ENCODE data around the gene RYR1. TPM values are rescaled to one million over a fixed set of nuclear protein-coding genes. Genes with fewer than 3 reads are reported as not detected.

The RYR1 gene
- total and polyA plus RNA-seq, 2 donors (not counting 1 experiment from before 2014, with no cell fraction given), result 0.43 to 3.8 TPM

DNA sequence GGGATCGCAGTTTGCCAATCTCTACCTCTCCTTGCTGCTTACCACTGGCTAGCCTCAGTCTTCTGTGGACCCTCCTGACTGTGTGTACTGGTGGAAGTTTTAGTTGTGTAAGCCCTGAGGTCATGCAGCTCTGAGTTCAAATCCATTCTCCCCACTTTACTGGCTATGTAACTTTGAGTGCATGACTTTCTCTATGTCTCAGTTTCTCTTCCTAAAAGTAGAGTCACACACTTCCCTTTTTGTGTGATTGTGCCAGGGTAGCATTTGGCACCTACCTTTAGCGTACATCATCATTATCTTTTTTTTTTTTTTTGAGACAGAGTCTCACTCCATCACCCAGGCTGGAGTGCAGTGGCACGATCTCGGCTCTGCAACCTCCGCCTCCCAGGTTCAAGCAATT lies 113.9 kb downstream of the RYR1 start:
- POLR2A ChIA-PET, result interaction anchor here (0.7 kb wide), 1 partner anchor 16 kb away, joined by 4 read pairs; no protein-coding TSS in a partner anchor
- ATAC-seq (ENCODE audit: low read depth), result peak; percentile 57

DNA sequence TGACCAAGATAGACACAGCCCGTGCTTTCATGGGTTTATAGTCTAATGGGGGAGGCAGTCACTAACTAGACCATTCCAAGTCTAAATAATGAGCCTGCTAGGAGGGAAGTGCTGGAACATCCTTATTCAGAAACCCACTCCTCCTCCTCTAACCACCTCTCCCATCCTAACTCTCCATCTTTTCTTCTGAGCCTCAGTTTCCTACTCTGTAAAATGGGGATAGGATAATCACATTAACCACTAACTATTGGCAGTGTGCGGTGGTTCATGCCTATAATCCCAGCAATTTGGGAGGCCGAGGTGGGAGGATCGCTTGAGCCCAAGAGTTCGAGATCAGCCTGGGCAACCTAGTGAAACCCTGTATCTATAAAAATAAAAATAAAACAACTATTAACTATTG lies 115.6 kb downstream of the RYR1 start:
- H4K20me1 ChIP-seq (ENCODE audit: control insufficient read depth, insufficient read depth, low read length, poor library complexity, severe bottlenecking), result no peaks in the 10 kb centered on the region
- H3K9ac ChIP-seq (ENCODE audit: low read length), result no peak overlapping the region
- H3K4me3 ChIP-seq (ENCODE audit: control extremely low read depth in 1 of 5, extremely low read depth in 1 of 5, insufficient read depth in 1 of 5, low read depth in 2 of 5, low read length in 4 of 5), result no peak overlapping the region
- no peaks in the 10 kb centered on the region for H3K27me3 Mint-ChIP-seq
- peaks cover 25% of the 10 kb centered on the region for H3K4me1 Mint-ChIP-seq
- no peak overlapping the region for H3K27ac ChIP-seq (ENCODE audit: low read length in 2 of 2)
- no peak overlapping the region for H3K4me2 ChIP-seq (replicated peaks; ENCODE audit: low read depth, low read length, poor library complexity, severe bottlenecking)
- H3K4me3 Mint-ChIP-seq, result no peak overlapping the region
- no peak overlapping the region for H3K27ac Mint-ChIP-seq
- no peaks in the 10 kb centered on the region for H3K9me3 ChIP-seq (ENCODE audit: control extremely low read depth in 1 of 3, control insufficient read depth in 2 of 3, insufficient read depth in 1 of 3, low read length in 2 of 3)
- no peak for ATAC-seq (ENCODE audit: low read depth)
- intact Hi-C loops (cut with micrococcal nuclease), result no loop called here
- no CpG with 5 or more reads among the region's 5 CpGs for whole genome bisulfite sequencing (ENCODE audit: insufficient coverage)
- ChIA-PET CTCF (interaction anchor here (0.6 kb wide), 1 partner anchor 72 kb away, joined by 5 read pairs; no protein-coding TSS in a partner anchor), POLR2A (interaction anchor here (0.7 kb wide), 1 partner anchor 1704 kb away, joined by 5 read pairs; no protein-coding TSS in a partner anchor)
- no peaks in the 10 kb centered on the region for H3K79me2 ChIP-seq (ENCODE audit: control insufficient read depth, insufficient read depth, low read length)
- peaks cover 14 to 30% of the 10 kb centered on the region in 2 donors for H3K4me1 ChIP-seq (ENCODE audit: control insufficient read depth in 2 of 2, insufficient read depth in 2 of 2, low read length in 2 of 2)
- no peak overlapping the region for H2AFZ ChIP-seq (ENCODE audit: insufficient read depth, low read depth, low read length, poor library complexity, severe bottlenecking)
- H3K36me3 ChIP-seq (replicated peaks in 1 of 2; ENCODE audit: control extremely low read depth in 1 of 2, control insufficient read depth in 1 of 2, extremely low read depth in 1 of 2, insufficient read depth in 2 of 2, low read length in 1 of 2), result no peaks in the 10 kb centered on the region
- no peaks in the 10 kb centered on the region for H3K27me3 ChIP-seq (replicated peaks in 1 of 4; ENCODE audit: control extremely low read depth in 1 of 4, control insufficient read depth in 3 of 4, insufficient read depth in 4 of 4, low read length in 3 of 4)
- H3K9me3 Mint-ChIP-seq (ENCODE audit: insufficient read depth), result no peaks in the 10 kb centered on the region
- DNase-seq, result no peak
- no peak for TF ChIP-seq EZH2 (IDR thresholded peaks at IDR 0.05; ENCODE audit: borderline replicate concordance, insufficient read depth, low read depth, low read length, poor library complexity, severe bottlenecking)
- TF ChIP-seq, protein P1, sequence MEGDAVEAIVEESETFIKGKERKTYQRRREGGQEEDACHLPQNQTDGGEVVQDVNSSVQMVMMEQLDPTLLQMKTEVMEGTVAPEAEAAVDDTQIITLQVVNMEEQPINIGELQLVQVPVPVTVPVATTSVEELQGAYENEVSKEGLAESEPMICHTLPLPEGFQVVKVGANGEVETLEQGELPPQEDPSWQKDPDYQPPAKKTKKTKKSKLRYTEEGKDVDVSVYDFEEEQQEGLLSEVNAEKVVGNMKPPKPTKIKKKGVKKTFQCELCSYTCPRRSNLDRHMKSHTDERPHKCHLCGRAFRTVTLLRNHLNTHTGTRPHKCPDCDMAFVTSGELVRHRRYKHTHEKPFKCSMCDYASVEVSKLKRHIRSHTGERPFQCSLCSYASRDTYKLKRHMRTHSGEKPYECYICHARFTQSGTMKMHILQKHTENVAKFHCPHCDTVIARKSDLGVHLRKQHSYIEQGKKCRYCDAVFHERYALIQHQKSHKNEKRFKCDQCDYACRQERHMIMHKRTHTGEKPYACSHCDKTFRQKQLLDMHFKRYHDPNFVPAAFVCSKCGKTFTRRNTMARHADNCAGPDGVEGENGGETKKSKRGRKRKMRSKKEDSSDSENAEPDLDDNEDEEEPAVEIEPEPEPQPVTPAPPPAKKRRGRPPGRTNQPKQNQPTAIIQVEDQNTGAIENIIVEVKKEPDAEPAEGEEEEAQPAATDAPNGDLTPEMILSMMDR (IDR thresholded peaks at IDR 0.05), result no peak

More for the DNA sequence above, 113.9 kb downstream of the RYR1 start:
- no peak for TF ChIP-seq EZH2 (IDR thresholded peaks at IDR 0.05; ENCODE audit: borderline replicate concordance, insufficient read depth, low read depth, low read length, poor library complexity, severe bottlenecking)
- TF ChIP-seq, protein P1 (IDR thresholded peaks at IDR 0.05), result no peak
- Histone ChIP-seq H3K9ac (ENCODE audit: low read length) (no peak overlapping the region), H3K79me2 (ENCODE audit: control insufficient read depth, insufficient read depth, low read length) (no peaks in the 10 kb centered on the region), H3K4me2 (replicated peaks; ENCODE audit: low read depth, low read length, poor library complexity, severe bottlenecking) (peak overlapping the region; percentile 20), H3K36me3 (replicated peaks in 1 of 2; ENCODE audit: control extremely low read depth in 1 of 2, control insufficient read depth in 1 of 2, extremely low read depth in 1 of 2, insufficient read depth in 2 of 2, low read length in 1 of 2) (no peaks in the 10 kb centered on the region), H3K27me3 (replicated peaks in 1 of 4; ENCODE audit: control extremely low read depth in 1 of 4, control insufficient read depth in 3 of 4, insufficient read depth in 4 of 4, low read length in 3 of 4) (peaks cover 0 to 4% (median 0%) of the 10 kb centered on the region in 4 experiments), H3K9me3 (ENCODE audit: control extremely low read depth in 1 of 3, control insufficient read depth in 2 of 3, insufficient read depth in 1 of 3, low read length in 2 of 3) (no peaks in the 10 kb centered on the region), H3K27ac (ENCODE audit: low read length in 2 of 2) (peak overlapping the region; percentile 8 to 20), H3K4me3 (ENCODE audit: control extremely low read depth in 1 of 5, extremely low read depth in 1 of 5, insufficient read depth in 1 of 5, low read depth in 2 of 5, low read length in 4 of 5) (no peak overlapping the region), H3K4me1 (ENCODE audit: control insufficient read depth in 2 of 2, insufficient read depth in 2 of 2, low read length in 2 of 2) (peaks cover 14 to 33% of the 10 kb centered on the region in 2 donors), H4K20me1 (ENCODE audit: control insufficient read depth, insufficient read depth, low read length, poor library complexity, severe bottlenecking) (no peaks in the 10 kb centered on the region), H2AFZ (ENCODE audit: insufficient read depth, low read depth, low read length, poor library complexity, severe bottlenecking) (no peak overlapping the region)
- H3K27me3 Mint-ChIP-seq, result no peaks in the 10 kb centered on the region
- peaks cover 26% of the 10 kb centered on the region for H3K4me1 Mint-ChIP-seq
- peak overlapping the region; percentile 43 for H3K27ac Mint-ChIP-seq
- peak; percentile 72 for DNase-seq
- WGBS (ENCODE audit: insufficient coverage), result 94% methylated on average over 3 of the region's 5 CpGs
- H3K4me3 Mint-ChIP-seq, result no peak overlapping the region
- CTCF ChIA-PET, result interaction anchor here (0.9 to 4.5 kb wide), 4 partner anchors 32 to 383 kb away, joined by 4 to 102 read pairs (median 4); partner anchors contain the start of genes MAP4K1, MRPS12 and SARS2
- no peaks in the 10 kb centered on the region for H3K9me3 Mint-ChIP-seq (ENCODE audit: insufficient read depth)
- intact Hi-C loops (cut with micrococcal nuclease), result no loop called here

All from B cell (primary cell).